ENCODE results near the gene GSTA5.
"Not testable (repeated sequence)": the region's sequence is repeated elsewhere in the genome, so short reads cannot be mapped to it uniquely, and the experiment has no call there.

GSTA5 gene

GRCh38 chr6:52787917-52788316 is 52.7 kb downstream of the GSTA5 start:
- DNase-seq, result no peak

GRCh38 chr6:52786249-52786956 is 54.2 kb downstream of the GSTA5 start:
- DNase-seq, result no peak

GRCh38 chr6:52782696-52783274 is 57.8 kb downstream of the GSTA5 start:
- DNase-seq, result not testable (repeated sequence)

GRCh38 chr6:52782209-52782608 is 58.4 kb downstream of the GSTA5 start:
- DNase-seq, result not testable (repeated sequence)
